GM19025 (cell line): ENCODE measurements around the gene NPAS1.
"Not testable (repeated sequence)": the region's sequence is repeated elsewhere in the genome, so short reads cannot be mapped to it uniquely, and the experiment has no call there.

ENCODE experiments used
- ATAC-seq: cut with Tn5 transposase; IDR thresholded peaks from one replicate; pipeline ENCODE4 v1.9.1; 2021; ENCODE audit warnings: mild to moderate bottlenecking, low read depth, moderate library complexity; ENCODE audit not compliant: unreplicated experiment

Gene NPAS1

GRCh38 chr19:46988614-46989230, 30.9 kb upstream of the NPAS1 start:
- ATAC-seq: no peak

GRCh38 chr19:46990991-46991676, 28.5 kb upstream of the NPAS1 start:
- no peak for ATAC-seq

- no peak for ATAC-seq
These were observed 26.7 kb upstream of the NPAS1 start for GRCh38 chr19:46992699-46993535.

GRCh38 chr19:46993622-46994021, 26.0 kb upstream of the NPAS1 start:
- ATAC-seq: no peak

- no peak for ATAC-seq
These were observed 25.4 kb upstream of the NPAS1 start for GRCh38 chr19:46994141-46994686.

GRCh38 chr19:46995492-46995891, 24.1 kb upstream of the NPAS1 start:
- no peak for ATAC-seq

GRCh38 chr19:46998445-46999125, 21.1 kb upstream of the NPAS1 start:
- ATAC-seq: no peak

- no peak for ATAC-seq
These were observed 20.3 kb upstream of the NPAS1 start for GRCh38 chr19:46999377-46999776.

GRCh38 chr19:46999878-47000277, 19.8 kb upstream of the NPAS1 start:
- ATAC-seq: no peak

GRCh38 chr19:47000373-47000772, 19.3 kb upstream of the NPAS1 start:
- no peak for ATAC-seq

- ATAC-seq: no peak
These were observed 18.1 kb upstream of the NPAS1 start for GRCh38 chr19:47001584-47001983.

GRCh38 chr19:47002106-47002766, 17.4 kb upstream of the NPAS1 start:
- ATAC-seq: no peak

- ATAC-seq: no peak
These were observed 16.6 kb upstream of the NPAS1 start for GRCh38 chr19:47002853-47003610.

GRCh38 chr19:47003611-47004465, 15.8 kb upstream of the NPAS1 start:
- ATAC-seq: no peak

- no peak for ATAC-seq
These were observed 14.4 kb upstream of the NPAS1 start for GRCh38 chr19:47005164-47005641.

- ATAC-seq: no peak
These were observed 13.8 kb upstream of the NPAS1 start for GRCh38 chr19:47005873-47006272.

GRCh38 chr19:47006496-47006895, 13.1 kb upstream of the NPAS1 start:
- ATAC-seq: no peak

- not testable (repeated sequence) for ATAC-seq
These were observed 9.1 kb upstream of the NPAS1 start for GRCh38 chr19:47010549-47010948.
